AG09309 (cell line): ENCODE measurements around the gene NDUFAF5.

Source experiments
- DNase-seq: peaks from one replicate; pipeline ENCODE4 v3.0.0-alpha.2; 2010; ENCODE audit warnings: low read depth
- H3K4me3 ChIP-seq: 2 replicates; pipeline ENCODE4 v1.5.1; 2011; ENCODE audit warnings: mild to moderate bottlenecking, low read depth, low read length, moderate library complexity; ENCODE audit not compliant: control insufficient read depth
- CTCF ChIP-seq: IDR thresholded peaks from 2 replicates; pipeline ENCODE4 v1.5.1; 2011; ENCODE audit warnings: mild to moderate bottlenecking, low read depth, low read length, inconsistent platforms; ENCODE audit not compliant: insufficient read depth, control insufficient read depth; ENCODE audit errors: missing control alignments

NDUFAF5 gene

DNA sequence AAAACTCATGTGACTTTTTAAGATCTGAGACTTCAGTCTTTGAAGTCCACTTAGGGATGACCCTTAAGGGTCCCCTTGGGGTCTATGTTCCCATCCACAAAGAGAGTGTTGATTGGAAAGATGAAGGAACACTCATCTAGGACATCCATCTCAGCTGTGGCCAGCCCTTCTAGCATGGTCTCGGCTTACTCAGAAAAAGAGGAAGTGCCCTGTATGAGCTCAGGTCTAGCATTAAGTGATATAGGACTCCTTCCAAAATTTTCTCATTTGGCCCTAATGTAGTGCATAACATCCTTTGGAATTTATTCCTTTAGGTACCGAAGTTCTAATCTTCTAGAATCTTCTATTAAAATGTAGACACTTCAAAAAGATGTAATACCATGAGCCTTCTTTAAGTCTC lies 77.4 kb downstream of the NDUFAF5 start:
- H3K4me3 ChIP-seq = no peak overlapping the region
- DNase-seq = no peak
- no peak for TF ChIP-seq CTCF

DNA sequence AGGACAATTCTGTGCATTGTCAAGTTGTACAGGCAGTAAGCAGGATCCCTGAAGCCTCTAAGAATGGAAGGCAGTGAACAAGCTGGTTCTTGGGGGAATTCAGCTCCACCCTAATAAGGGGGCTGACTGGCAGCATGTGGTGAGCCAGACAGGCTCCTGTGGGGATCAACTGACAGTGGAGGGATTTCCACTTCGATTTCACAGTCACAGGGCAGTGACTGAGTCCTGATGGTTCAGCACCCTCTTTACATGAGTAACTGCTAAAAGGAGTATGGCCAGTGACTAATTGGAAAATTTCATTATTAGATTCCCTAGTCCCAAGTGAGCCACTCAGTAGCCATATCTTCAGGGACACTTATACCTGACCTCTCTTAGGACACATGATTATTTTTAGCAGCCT lies 78.4 kb downstream of the NDUFAF5 start:
- H3K4me3 ChIP-seq = no peak overlapping the region
- DNase-seq = no peak
- no peak for TF ChIP-seq CTCF

- DNase-seq = no peak
- H3K4me3 ChIP-seq = no peak overlapping the region
- TF ChIP-seq CTCF = no peak
Observed at GRCh38 chr20:13865156-13865555, 80.3 kb downstream of the NDUFAF5 start.

DNA sequence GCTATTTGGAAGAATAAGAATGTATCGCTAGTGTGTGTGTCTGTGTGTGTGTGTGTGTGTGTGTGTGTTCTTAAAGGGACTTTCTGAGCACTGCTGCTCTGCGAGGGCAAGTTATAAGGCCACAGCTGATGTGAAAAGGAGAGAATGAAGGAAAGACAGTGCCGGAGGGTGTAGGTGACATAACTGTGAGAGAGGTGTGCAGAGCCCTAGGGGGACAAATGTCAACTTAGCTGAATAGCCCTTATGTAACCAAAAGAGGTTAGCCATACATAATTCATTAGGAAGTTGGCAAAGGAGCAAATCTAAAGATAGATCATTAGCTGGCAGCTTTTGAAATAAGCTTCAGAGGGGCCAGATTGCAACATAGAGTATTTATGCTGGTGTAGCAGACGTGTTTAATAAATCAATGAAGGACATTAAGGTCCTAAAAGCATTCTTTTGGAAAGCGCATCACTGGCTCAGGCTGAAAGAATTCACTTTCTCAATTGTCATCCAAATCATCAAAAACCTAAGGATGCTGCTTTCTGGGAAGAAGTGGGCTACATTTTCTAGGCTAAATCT lies 81.0 kb downstream of the NDUFAF5 start:
- peak; percentile 35 for DNase-seq
- no peak for TF ChIP-seq CTCF
- no peak overlapping the region for H3K4me3 ChIP-seq

- no peak for TF ChIP-seq CTCF
- peak; percentile 29 for DNase-seq
- no peak overlapping the region for H3K4me3 ChIP-seq
Observed at GRCh38 chr20:13868331-13868730, 83.5 kb downstream of the NDUFAF5 start.

DNA sequence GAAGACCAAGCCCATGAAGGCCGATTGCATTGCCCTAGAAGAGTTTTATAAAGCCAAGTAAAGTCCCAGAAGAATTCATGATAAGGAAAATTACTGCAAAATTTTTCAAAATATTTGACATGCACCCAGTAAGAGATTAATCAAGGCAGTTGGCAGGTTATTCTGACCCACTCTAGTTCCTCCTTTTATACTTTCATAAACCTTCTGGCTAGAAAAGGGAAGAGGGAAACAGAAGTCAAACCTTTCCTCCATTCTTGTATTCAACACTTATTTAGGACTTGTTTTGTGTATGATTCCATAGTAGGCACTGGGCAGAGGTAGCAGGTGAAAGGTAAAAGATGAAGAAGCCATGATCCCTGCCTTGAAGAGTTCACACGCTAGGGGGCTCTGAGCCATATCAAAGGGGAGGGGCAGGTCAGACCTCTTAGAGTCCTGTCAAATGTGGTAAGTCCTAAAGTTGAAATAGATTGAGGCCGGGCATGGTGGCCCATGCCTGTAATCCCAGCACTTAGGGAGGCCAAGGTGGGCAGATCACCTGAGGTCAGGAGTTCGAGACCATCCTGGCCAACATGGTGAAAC lies 85.4 kb downstream of the NDUFAF5 start:
- no peak for DNase-seq
- no peak overlapping the region for H3K4me3 ChIP-seq
- TF ChIP-seq CTCF = no peak
